ENCODE data around the gene TMEM8B. TPM values are rescaled to one million over a fixed set of nuclear protein-coding genes. Genes with fewer than 3 reads are reported as not detected.

TMEM8B gene
- total RNA-seq, 1 experiment from 2014 or later, result 4.6 TPM

DNA sequence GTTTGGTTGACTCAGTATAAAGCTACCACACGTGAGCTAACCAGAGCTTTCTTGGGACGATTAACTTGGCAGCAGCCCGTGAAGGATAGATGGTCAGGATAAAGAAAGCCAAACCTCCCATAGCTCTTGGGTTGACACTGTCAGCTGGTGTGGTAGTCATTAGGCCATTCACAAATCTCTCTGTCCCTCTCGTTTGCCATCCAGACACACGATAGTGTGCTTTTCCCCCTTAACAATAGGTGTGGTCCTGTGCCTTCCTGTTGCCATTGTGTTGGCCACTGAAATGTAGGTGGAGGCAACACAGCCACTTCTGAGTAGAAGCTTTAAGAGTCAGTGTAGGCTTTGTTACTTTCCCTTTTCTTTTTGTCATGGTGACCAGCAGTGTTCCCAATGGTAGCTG lies 29.4 kb downstream of the TMEM8B start:
- ChIA-PET CTCF (interaction anchor here (0.5 to 1.2 kb wide), 6 partner anchors 13 to 53 kb away, joined by 3 to 5 read pairs (median 4); no protein-coding TSS in a partner anchor), POLR2A (interaction anchor here (0.6 to 1.5 kb wide), 3 partner anchors 22 to 242 kb away, joined by 3 read pairs; no protein-coding TSS in a partner anchor)
- Mint-ChIP-seq H3K27ac (ENCODE audit: low read depth, unreplicated experiment) (no peak overlapping the region), H3K27me3 (ENCODE audit: insufficient read depth, unreplicated experiment) (peaks cover 47% of the 10 kb centered on the region), H3K4me3 (ENCODE audit: unreplicated experiment) (no peak overlapping the region), H3K9me3 (ENCODE audit: unreplicated experiment) (no peaks in the 10 kb centered on the region), H3K4me1 (ENCODE audit: insufficient read depth, unreplicated experiment) (no peaks in the 10 kb centered on the region), H3K36me3 (ENCODE audit: insufficient read depth, unreplicated experiment) (peaks cover 4% of the 10 kb centered on the region)
- DNase-seq (ENCODE audit: unreplicated experiment), result no peak
- TF ChIP-seq, protein P1, sequence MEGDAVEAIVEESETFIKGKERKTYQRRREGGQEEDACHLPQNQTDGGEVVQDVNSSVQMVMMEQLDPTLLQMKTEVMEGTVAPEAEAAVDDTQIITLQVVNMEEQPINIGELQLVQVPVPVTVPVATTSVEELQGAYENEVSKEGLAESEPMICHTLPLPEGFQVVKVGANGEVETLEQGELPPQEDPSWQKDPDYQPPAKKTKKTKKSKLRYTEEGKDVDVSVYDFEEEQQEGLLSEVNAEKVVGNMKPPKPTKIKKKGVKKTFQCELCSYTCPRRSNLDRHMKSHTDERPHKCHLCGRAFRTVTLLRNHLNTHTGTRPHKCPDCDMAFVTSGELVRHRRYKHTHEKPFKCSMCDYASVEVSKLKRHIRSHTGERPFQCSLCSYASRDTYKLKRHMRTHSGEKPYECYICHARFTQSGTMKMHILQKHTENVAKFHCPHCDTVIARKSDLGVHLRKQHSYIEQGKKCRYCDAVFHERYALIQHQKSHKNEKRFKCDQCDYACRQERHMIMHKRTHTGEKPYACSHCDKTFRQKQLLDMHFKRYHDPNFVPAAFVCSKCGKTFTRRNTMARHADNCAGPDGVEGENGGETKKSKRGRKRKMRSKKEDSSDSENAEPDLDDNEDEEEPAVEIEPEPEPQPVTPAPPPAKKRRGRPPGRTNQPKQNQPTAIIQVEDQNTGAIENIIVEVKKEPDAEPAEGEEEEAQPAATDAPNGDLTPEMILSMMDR (IDR thresholded peaks at IDR 0.05; ENCODE audit: unreplicated experiment), result no peak
- BruUV-seq (replicated peaks), result no TSS peak
- intact Hi-C loops (cut with micrococcal nuclease), result no loop called here

DNA sequence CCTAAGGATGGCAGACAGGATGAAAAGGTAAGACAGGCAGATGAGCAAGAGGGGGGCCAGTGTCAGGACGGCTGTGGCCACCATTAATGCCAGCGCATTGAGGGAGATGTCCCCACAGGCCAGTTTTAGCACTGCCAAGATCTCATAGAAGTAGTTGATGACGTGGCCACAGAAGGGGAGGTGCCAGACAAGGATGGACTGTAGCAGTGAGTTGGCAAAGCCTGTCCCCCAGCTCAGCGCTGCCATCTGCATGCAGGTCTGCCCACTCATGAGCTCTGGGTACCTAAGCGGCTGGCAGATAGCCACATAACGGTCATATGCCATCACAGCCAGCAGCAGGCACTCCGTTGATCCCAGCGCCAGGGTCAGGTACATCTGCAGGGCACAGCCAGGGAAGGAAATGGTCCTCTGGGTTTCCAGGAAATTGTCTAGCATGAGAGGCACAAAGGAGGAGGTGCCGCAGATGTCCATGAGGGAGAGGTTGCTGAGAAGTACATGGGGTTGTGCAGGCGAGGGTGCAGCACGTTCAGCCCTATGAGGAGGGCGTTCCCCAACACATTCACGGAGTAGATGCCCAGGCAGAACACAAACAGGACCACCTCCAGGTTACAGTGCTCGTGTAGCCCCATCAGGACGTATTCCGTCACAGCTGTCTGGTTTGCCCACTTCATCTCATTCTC lies 30.4 kb downstream of the TMEM8B start:
- Mint-ChIP-seq H3K27me3 (ENCODE audit: insufficient read depth, unreplicated experiment) (peaks cover 47% of the 10 kb centered on the region), H3K36me3 (ENCODE audit: insufficient read depth, unreplicated experiment) (peaks cover 4% of the 10 kb centered on the region), H3K27ac (ENCODE audit: low read depth, unreplicated experiment) (no peak overlapping the region), H3K9me3 (ENCODE audit: unreplicated experiment) (no peaks in the 10 kb centered on the region), H3K4me3 (ENCODE audit: unreplicated experiment) (no peak overlapping the region), H3K4me1 (ENCODE audit: insufficient read depth, unreplicated experiment) (no peaks in the 10 kb centered on the region)
- peak; percentile 4 for DNase-seq (ENCODE audit: unreplicated experiment)
- intact Hi-C loops (cut with micrococcal nuclease), result no loop called here
- TF ChIP-seq, protein P1 (IDR thresholded peaks at IDR 0.05; ENCODE audit: unreplicated experiment), result no peak
- ChIA-PET POLR2A (no interaction called here), CTCF (interaction anchor here (0.7 to 1.2 kb wide), 3 partner anchors 14 to 52 kb away, joined by 3 to 5 read pairs (median 3); no protein-coding TSS in a partner anchor)
- BruUV-seq (replicated peaks), result no TSS peak

DNA sequence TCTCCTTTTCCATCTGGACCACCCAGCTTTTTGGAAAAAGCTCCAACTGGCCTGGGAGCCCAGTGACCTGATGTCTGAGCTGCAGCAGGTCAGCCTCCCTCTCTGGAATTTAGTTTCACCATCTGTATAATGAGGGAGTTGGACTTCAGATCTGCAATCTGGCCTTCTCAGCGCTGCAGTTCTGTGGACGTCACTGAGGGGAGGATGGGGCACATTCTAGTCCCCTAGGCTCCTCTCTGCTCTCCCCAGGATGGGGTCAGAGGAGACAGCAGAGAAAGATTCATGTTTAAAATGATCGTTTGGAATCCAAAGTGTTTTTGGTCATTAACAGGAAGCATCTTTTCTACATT lies 30.9 kb downstream of the TMEM8B start:
- POLR2A ChIA-PET, result no interaction called here
- CTCF ChIA-PET, result interaction anchor here (0.7 kb wide), 1 partner anchor 20 kb away, joined by 3 read pairs; no protein-coding TSS in a partner anchor
- TF ChIP-seq, protein P1 (IDR thresholded peaks at IDR 0.05; ENCODE audit: unreplicated experiment), result no peak
- Mint-ChIP-seq H3K27me3 (ENCODE audit: insufficient read depth, unreplicated experiment) (peaks cover 47% of the 10 kb centered on the region), H3K4me1 (ENCODE audit: insufficient read depth, unreplicated experiment) (no peaks in the 10 kb centered on the region), H3K36me3 (ENCODE audit: insufficient read depth, unreplicated experiment) (peaks cover 4% of the 10 kb centered on the region), H3K27ac (ENCODE audit: low read depth, unreplicated experiment) (no peak overlapping the region), H3K4me3 (ENCODE audit: unreplicated experiment) (no peak overlapping the region), H3K9me3 (ENCODE audit: unreplicated experiment) (no peaks in the 10 kb centered on the region)
- DNase-seq (ENCODE audit: unreplicated experiment), result no peak
- intact Hi-C loops (cut with micrococcal nuclease), result no loop called here
- no TSS peak for BruUV-seq (replicated peaks)

DNA sequence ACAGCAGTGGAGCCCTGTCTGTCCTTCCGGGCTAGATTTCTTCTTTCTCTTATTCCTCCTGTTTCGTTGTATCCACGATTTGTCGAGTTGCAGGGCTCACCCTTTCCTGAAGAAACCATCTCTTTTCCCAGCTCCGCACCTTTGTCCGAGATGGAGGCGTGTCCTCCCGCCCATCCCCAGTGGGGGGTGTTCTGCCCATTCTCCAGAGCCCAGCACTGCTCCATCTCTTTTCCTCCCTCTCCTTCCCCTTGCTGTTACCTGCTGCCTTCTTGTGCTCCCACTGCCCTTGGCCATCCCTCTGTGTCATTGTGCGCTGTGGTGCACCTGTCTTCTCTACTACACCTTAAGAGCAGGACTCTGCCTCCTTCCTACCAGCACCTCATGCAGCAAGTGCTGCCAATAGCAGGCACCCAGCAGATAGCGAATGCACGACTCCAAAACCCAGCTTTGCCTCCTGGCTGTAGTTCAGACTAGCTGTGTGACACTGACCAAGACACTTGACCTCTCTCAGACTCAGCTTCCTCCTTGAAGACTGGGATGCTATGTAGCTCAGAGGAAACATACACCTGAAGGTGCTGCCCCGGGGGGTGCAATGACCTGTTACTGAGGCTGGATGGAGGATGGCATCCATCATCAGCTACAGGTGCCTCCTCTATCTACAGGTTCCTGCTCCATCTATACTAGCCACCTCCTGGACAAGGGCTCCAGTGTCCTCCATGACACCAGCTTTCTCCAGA lies 32.3 kb downstream of the TMEM8B start:
- ChIA-PET POLR2A (interaction anchor here (0.7 to 1.5 kb wide), 3 partner anchors 11 to 76 kb away, joined by 3 read pairs; no protein-coding TSS in a partner anchor), CTCF (interaction anchor here (0.6 to 1.3 kb wide), 3 partner anchors 21 to 42 kb away, joined by 3 to 4 read pairs (median 4); no protein-coding TSS in a partner anchor)
- BruUV-seq (replicated peaks), result no TSS peak
- TF ChIP-seq, protein P1 (IDR thresholded peaks at IDR 0.05; ENCODE audit: unreplicated experiment), result no peak
- intact Hi-C loops (cut with micrococcal nuclease), result no loop called here
- H3K27me3 Mint-ChIP-seq (ENCODE audit: insufficient read depth, unreplicated experiment), result peaks cover 34% of the 10 kb centered on the region
- H3K27ac Mint-ChIP-seq (ENCODE audit: low read depth, unreplicated experiment), result no peak overlapping the region
- peaks cover 4% of the 10 kb centered on the region for H3K36me3 Mint-ChIP-seq (ENCODE audit: insufficient read depth, unreplicated experiment)
- no peaks in the 10 kb centered on the region for H3K4me1 Mint-ChIP-seq (ENCODE audit: insufficient read depth, unreplicated experiment)
- H3K4me3 Mint-ChIP-seq (ENCODE audit: unreplicated experiment), result no peak overlapping the region
- no peaks in the 10 kb centered on the region for H3K9me3 Mint-ChIP-seq (ENCODE audit: unreplicated experiment)
- no peak for DNase-seq (ENCODE audit: unreplicated experiment)
